Measurements from ENCODE around the gene GPR162. TPM values are rescaled to one million over a fixed set of nuclear protein-coding genes. Genes with fewer than 3 reads are reported as not detected.
"Not testable (repeated sequence)": the region's sequence is repeated elsewhere in the genome, so short reads cannot be mapped to it uniquely, and the experiment has no call there.

GPR162 gene
- total and polyA plus RNA-seq, 7 donors = 0.50 to 2.8 (median 1.0) TPM

- H3K4me1 ChIP-seq = no peaks in the 10 kb centered on the region
- 90 to 98% (median 91%) methylated on average over 9 of the region's 9 CpGs for WGBS, 3 donors
- H3K27ac ChIP-seq = no peak overlapping the region
- H3K36me3 ChIP-seq (ENCODE audit: insufficient read depth in 1 of 2, low read depth in 1 of 2) = peaks cover 15 to 100% of the 10 kb centered on the region in 2 donors
- TF ChIP-seq, protein P1, sequence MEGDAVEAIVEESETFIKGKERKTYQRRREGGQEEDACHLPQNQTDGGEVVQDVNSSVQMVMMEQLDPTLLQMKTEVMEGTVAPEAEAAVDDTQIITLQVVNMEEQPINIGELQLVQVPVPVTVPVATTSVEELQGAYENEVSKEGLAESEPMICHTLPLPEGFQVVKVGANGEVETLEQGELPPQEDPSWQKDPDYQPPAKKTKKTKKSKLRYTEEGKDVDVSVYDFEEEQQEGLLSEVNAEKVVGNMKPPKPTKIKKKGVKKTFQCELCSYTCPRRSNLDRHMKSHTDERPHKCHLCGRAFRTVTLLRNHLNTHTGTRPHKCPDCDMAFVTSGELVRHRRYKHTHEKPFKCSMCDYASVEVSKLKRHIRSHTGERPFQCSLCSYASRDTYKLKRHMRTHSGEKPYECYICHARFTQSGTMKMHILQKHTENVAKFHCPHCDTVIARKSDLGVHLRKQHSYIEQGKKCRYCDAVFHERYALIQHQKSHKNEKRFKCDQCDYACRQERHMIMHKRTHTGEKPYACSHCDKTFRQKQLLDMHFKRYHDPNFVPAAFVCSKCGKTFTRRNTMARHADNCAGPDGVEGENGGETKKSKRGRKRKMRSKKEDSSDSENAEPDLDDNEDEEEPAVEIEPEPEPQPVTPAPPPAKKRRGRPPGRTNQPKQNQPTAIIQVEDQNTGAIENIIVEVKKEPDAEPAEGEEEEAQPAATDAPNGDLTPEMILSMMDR (IDR thresholded peaks at IDR 0.05) = no peak
- ATAC-seq (no peak), DNase-seq (no peak)
- H3K4me3 ChIP-seq = no peak overlapping the region
- intact Hi-C loops (cut with DNase I) = loop anchor here in 1 of 2 donors (10.0 kb wide), 1 partner anchor 253 kb away; no protein-coding TSS in a partner anchor
- no peaks in the 10 kb centered on the region for H3K27me3 ChIP-seq (ENCODE audit: insufficient read depth in 3 of 3, low read length in 2 of 3)
- no peaks in the 10 kb centered on the region for H3K9me3 ChIP-seq
Observed at GRCh38 chr12:6861391-6861790, 39.8 kb downstream of the GPR162 start.

DNA sequence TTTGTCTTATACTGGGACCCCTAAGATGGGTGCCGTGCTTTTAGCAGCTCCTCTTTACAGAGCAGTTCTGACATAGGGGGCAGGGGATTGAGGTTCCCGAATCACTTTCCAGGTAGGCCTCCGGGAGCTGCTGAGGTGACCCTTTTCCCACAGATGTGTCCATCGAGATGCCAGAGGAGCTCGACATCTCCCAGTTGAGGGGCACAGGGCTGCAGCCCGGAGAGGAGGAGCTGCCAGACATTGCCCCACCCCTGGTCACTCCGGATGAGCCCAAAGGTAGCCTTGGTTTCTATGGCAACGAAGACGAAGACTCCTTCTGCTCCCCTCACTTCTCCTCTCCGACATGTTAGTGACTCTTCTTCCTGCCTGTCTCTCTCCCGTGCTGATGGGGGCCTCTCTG, 41.4 kb downstream of the GPR162 start:
- TF ChIP-seq, protein P1 (IDR thresholded peaks at IDR 0.05) = no peak
- intact Hi-C loops (cut with DNase I) = loop anchor here in 1 of 2 donors (10.0 kb wide), 1 partner anchor 252 kb away; no protein-coding TSS in a partner anchor
- DNase-seq = no peak
- Histone ChIP-seq H3K9me3 (no peaks in the 10 kb centered on the region), H3K27me3 (ENCODE audit: insufficient read depth in 3 of 3, low read length in 2 of 3) (no peaks in the 10 kb centered on the region), H3K36me3 (ENCODE audit: insufficient read depth in 1 of 2, low read depth in 1 of 2) (peaks cover 13 to 84% of the 10 kb centered on the region in 2 donors), H3K4me1 (peaks cover 6% of the 10 kb centered on the region), H3K27ac (no peak overlapping the region), H3K4me3 (no peak overlapping the region)
- 92% methylated on average over 11 of the region's 11 CpGs for WGBS, 3 donors
- no peak for ATAC-seq

DNA sequence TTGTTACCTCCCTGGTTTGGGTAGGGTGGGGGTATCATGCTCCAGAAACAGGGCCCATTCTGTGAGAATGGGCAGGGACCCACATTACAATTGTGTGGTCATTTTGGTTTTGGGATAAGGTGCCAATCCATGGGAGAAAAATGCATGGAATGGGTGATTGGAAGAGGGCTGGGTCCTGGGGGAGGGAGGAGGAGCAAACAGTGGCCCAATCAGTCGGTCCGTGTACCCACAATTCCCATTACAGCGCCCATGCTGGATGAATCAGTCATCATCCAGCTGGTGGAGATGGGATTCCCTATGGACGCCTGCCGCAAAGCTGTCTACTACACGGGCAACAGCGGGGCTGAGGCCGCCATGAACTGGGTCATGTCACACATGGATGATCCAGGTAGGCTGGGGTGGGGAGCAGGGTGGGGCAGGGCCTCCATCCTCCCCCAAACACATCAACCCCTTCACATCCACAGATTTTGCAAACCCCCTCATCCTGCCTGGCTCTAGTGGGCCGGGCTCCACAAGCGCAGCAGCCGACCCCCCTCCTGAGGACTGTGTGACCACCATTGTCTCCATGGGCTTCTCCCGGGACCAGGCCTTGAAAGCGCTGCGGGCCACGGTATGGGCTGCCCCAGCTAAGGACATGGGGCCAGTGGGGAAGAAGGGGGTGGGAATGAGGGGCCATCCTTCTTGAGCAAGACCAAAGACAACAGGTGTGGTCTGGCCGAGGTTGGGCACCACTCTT, 42.1 kb downstream of the GPR162 start:
- H3K4me1 ChIP-seq = peaks cover 8% of the 10 kb centered on the region
- DNase-seq (no peak), ATAC-seq (no peak)
- H3K4me3 ChIP-seq = no peak overlapping the region
- TF ChIP-seq, protein P1 (IDR thresholded peaks at IDR 0.05) = no peak
- intact Hi-C loops (cut with DNase I) = loop anchor here in 1 of 2 donors (10.0 kb wide), 1 partner anchor 251 kb away; no protein-coding TSS in a partner anchor
- H3K27ac ChIP-seq = no peak overlapping the region
- H3K27me3 ChIP-seq (ENCODE audit: insufficient read depth in 3 of 3, low read length in 2 of 3) = no peaks in the 10 kb centered on the region
- H3K9me3 ChIP-seq = no peaks in the 10 kb centered on the region
- H3K36me3 ChIP-seq (ENCODE audit: insufficient read depth in 1 of 2, low read depth in 1 of 2) = peaks cover 8 to 77% of the 10 kb centered on the region in 2 donors
- WGBS, 3 donors = 92 to 94% (median 94%) methylated on average over 16 of the region's 16 CpGs

DNA sequence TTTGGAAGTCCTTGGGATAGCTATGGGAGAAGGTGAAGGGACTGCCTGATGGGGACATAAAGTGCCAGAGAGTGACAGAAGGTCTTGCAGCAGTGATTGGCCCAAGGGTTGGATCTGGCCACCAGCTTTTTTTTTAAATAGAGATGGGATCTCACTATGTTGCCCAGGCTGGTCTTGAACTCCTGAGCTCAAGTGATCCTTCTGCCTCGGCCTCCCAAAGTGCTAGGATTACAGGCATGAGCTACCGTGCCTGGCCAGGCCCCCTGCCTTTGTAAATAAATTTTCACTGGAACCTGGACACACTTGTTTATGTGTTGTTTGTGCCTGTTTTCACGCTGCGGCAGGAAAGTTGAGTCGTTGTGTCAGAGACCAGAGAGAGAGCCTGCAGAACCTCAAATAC, 43.7 kb downstream of the GPR162 start:
- H3K36me3 ChIP-seq (ENCODE audit: insufficient read depth in 1 of 2, low read depth in 1 of 2) = peaks cover 7 to 77% of the 10 kb centered on the region in 2 donors
- WGBS, 3 donors = 90 to 93% (median 91%) methylated on average over 5 of the region's 5 CpGs

GRCh38 chr12:6866163-6866919, 44.7 kb downstream of the GPR162 start:
- DNase-seq = no peak
- H3K9me3 ChIP-seq = no peaks in the 10 kb centered on the region
- H3K4me1 ChIP-seq = peaks cover 26% of the 10 kb centered on the region
- peak overlapping the region; percentile 97 for H3K27ac ChIP-seq
- intact Hi-C loops (cut with DNase I) = loop anchor here in 1 of 2 donors (5.0 to 10.0 kb wide), 2 partner anchors 71 to 248 kb away; no protein-coding TSS in a partner anchor
- no peaks in the 10 kb centered on the region for H3K27me3 ChIP-seq (ENCODE audit: insufficient read depth in 3 of 3, low read length in 2 of 3)
- WGBS, 3 donors = 71 to 73% (median 72%) methylated on average over 18 to 19 of the region's 19 CpGs
- TF ChIP-seq, protein P1 (IDR thresholded peaks at IDR 0.05) = no peak
- ATAC-seq = no peak
- H3K36me3 ChIP-seq (ENCODE audit: insufficient read depth in 1 of 2, low read depth in 1 of 2) = peaks cover 7 to 77% of the 10 kb centered on the region in 2 donors
- H3K4me3 ChIP-seq = peak overlapping the region; percentile 94

More for the DNA sequence above, 43.7 kb downstream of the GPR162 start:
- not testable (repeated sequence) for H3K4me3 ChIP-seq; DNase-seq; H3K27ac ChIP-seq; H3K9me3 ChIP-seq; H3K27me3 ChIP-seq (ENCODE audit: insufficient read depth in 3 of 3, low read length in 2 of 3); ATAC-seq
- peaks cover 21% of the 10 kb centered on the region for H3K4me1 ChIP-seq
- intact Hi-C loops (cut with DNase I) = loop anchor here in 1 of 2 donors (5.0 to 10.0 kb wide), 2 partner anchors 72 to 249 kb away; no protein-coding TSS in a partner anchor

Data from psoas muscle (tissue), 8 donors.